Ishikawa (cell line): ENCODE measurements around the gene TMEM11.

ENCODE experiments used
- CEBPB ChIP-seq: IDR thresholded peaks from 2 replicates; pipeline ENCODE4 v1.6.1; 2012
- CREB1 ChIP-seq: IDR thresholded peaks from 2 replicates; pipeline ENCODE4 v1.6.1; 2012; ENCODE audit warnings: low read depth
- EGR1 ChIP-seq: IDR thresholded peaks from 2 replicates; pipeline ENCODE4 v1.6.1; 2012
- EP300 ChIP-seq: IDR thresholded peaks from 2 replicates; pipeline ENCODE4 v1.6.1; 2012; ENCODE audit warnings: borderline replicate concordance
- FOXM1 ChIP-seq: IDR thresholded peaks from 2 replicates; pipeline ENCODE4 v1.6.1; 2012; ENCODE audit warnings: low read depth, borderline replicate concordance
- NFIC ChIP-seq: IDR thresholded peaks from 2 replicates; pipeline ENCODE4 v1.6.1; 2012
- RAD21 ChIP-seq: IDR thresholded peaks from 2 replicates; pipeline ENCODE4 v1.6.1; 2012; ENCODE audit warnings: low read depth
- TAF1 ChIP-seq: IDR thresholded peaks from 2 replicates; pipeline ENCODE4 v1.6.1; 2012; ENCODE audit warnings: low read depth, mild to moderate bottlenecking
- TCF12 ChIP-seq: IDR thresholded peaks from 2 replicates; pipeline ENCODE4 v1.6.1; 2012; ENCODE audit warnings: low read depth
- TEAD4 ChIP-seq: IDR thresholded peaks from 2 replicates; pipeline ENCODE4 v1.6.1; 2012
- YY1 ChIP-seq: IDR thresholded peaks from 2 replicates; pipeline ENCODE4 v1.6.1; 2012; ENCODE audit warnings: low read depth
- ZBTB7A ChIP-seq: IDR thresholded peaks from 2 replicates; pipeline ENCODE4 v1.6.1; 2012; ENCODE audit warnings: low read depth
- TF ChIP-seq, protein P1 (sequence below): IDR thresholded peaks from 2 replicates; pipeline ENCODE4 v1.6.1; 2012
- TF ChIP-seq, protein P2 (sequence below): IDR thresholded peaks from 2 replicates; pipeline ENCODE4 v1.6.1; 2012
- TF ChIP-seq, protein P3 (sequence below): IDR thresholded peaks from 2 replicates; pipeline ENCODE4 v1.6.1; 2012; ENCODE audit warnings: low read depth, mild to moderate bottlenecking

The TMEM11 gene

DNA sequence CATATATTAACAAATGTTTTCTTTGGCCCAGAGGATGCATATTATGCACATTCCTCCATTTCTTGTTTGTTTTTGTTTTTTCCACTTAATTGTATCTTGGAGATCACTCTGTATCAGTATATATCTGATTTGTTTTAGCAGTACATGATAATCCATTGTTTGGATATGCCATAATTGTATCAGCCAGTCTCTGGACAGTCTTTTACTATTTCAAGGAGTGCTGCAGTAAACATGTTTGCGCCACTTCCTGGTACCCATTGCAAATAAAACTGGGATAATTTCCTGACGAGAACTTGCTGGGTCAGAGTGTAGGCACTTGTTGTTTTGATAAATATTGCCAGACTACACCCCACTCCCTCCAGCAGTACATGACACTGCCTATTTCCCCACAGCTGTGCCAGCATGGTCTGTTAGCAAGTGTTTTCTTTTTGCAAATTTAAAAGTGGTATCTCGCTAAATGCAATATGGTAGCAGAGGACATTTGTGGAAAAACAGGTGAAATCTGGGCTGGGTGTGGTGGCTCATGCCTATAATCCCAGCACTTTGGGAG, 4.9 kb upstream of the TMEM11 start:
- TF ChIP-seq, protein P1, sequence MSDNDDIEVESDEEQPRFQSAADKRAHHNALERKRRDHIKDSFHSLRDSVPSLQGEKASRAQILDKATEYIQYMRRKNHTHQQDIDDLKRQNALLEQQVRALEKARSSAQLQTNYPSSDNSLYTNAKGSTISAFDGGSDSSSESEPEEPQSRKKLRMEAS, result no peak
- TF ChIP-seq ZBTB7A, result no peak
- TF ChIP-seq, protein P2, sequence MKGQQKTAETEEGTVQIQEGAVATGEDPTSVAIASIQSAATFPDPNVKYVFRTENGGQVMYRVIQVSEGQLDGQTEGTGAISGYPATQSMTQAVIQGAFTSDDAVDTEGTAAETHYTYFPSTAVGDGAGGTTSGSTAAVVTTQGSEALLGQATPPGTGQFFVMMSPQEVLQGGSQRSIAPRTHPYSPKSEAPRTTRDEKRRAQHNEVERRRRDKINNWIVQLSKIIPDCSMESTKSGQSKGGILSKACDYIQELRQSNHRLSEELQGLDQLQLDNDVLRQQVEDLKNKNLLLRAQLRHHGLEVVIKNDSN, result no peak
- TF ChIP-seq TAF1, result no peak
- TF ChIP-seq CREB1, result no peak
- no peak for TF ChIP-seq TCF12
- no peak for TF ChIP-seq CEBPB
- TF ChIP-seq, protein P3, sequence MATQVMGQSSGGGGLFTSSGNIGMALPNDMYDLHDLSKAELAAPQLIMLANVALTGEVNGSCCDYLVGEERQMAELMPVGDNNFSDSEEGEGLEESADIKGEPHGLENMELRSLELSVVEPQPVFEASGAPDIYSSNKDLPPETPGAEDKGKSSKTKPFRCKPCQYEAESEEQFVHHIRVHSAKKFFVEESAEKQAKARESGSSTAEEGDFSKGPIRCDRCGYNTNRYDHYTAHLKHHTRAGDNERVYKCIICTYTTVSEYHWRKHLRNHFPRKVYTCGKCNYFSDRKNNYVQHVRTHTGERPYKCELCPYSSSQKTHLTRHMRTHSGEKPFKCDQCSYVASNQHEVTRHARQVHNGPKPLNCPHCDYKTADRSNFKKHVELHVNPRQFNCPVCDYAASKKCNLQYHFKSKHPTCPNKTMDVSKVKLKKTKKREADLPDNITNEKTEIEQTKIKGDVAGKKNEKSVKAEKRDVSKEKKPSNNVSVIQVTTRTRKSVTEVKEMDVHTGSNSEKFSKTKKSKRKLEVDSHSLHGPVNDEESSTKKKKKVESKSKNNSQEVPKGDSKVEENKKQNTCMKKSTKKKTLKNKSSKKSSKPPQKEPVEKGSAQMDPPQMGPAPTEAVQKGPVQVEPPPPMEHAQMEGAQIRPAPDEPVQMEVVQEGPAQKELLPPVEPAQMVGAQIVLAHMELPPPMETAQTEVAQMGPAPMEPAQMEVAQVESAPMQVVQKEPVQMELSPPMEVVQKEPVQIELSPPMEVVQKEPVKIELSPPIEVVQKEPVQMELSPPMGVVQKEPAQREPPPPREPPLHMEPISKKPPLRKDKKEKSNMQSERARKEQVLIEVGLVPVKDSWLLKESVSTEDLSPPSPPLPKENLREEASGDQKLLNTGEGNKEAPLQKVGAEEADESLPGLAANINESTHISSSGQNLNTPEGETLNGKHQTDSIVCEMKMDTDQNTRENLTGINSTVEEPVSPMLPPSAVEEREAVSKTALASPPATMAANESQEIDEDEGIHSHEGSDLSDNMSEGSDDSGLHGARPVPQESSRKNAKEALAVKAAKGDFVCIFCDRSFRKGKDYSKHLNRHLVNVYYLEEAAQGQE, result no peak
- TF ChIP-seq NFIC, result no peak
- no peak for TF ChIP-seq EGR1
- TF ChIP-seq EP300, result no peak
- no peak for TF ChIP-seq FOXM1
- TF ChIP-seq RAD21, result no peak
- TF ChIP-seq TEAD4, result no peak
- TF ChIP-seq YY1, result no peak

DNA sequence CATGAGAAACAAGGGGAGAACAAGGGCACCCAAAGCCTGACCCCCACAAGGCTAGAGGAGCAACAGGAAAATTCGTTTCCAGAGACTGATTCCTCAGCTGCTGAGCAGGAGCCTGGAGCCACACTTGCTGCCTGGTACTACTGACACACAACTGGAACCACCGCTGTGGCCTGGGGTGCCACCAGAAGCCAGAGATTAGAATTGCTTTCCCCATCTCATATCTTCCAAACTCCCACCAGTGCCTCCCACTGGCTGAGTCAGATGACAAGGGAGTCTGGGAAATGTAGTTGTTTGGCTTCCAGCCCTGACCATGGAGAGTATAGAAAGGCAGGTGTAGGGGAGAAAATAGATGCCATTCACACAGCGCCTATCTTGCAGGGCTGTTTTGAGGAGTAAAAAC, 4.1 kb upstream of the TMEM11 start:
- TF ChIP-seq, protein P2, result peak; percentile 18; the same call in 1 of the 2 replicates
- TF ChIP-seq, protein P1, result no peak

- TF ChIP-seq EP300, result no peak
- TF ChIP-seq TCF12, result no peak
- TF ChIP-seq RAD21, result no peak
- TF ChIP-seq ZBTB7A, result no peak
- no peak for TF ChIP-seq CREB1
- TF ChIP-seq TAF1, result no peak
- TF ChIP-seq FOXM1, result no peak
- no peak for TF ChIP-seq CEBPB
- TF ChIP-seq YY1, result no peak
- no peak for TF ChIP-seq TEAD4
- TF ChIP-seq, protein P2, result no peak
- no peak for TF ChIP-seq EGR1
- TF ChIP-seq, protein P1, result no peak
- TF ChIP-seq NFIC, result no peak
Observed at GRCh38 chr17:21217346-21217745, 3.4 kb upstream of the TMEM11 start.

- no peak for TF ChIP-seq YY1
- no peak for TF ChIP-seq CEBPB
- TF ChIP-seq RAD21, result no peak
- TF ChIP-seq FOXM1, result no peak
- TF ChIP-seq, protein P1, result no peak
- no peak for TF ChIP-seq EGR1
- no peak for TF ChIP-seq EP300
- no peak for TF ChIP-seq CREB1
- no peak for TF ChIP-seq TAF1
- TF ChIP-seq, protein P2, result no peak
- no peak for TF ChIP-seq TEAD4
- TF ChIP-seq, protein P3, result no peak
- TF ChIP-seq TCF12, result no peak
- TF ChIP-seq ZBTB7A, result no peak
- no peak for TF ChIP-seq NFIC
Observed at GRCh38 chr17:21215935-21216334, 2.0 kb upstream of the TMEM11 start.

- TF ChIP-seq NFIC (no peak), ZBTB7A (no peak), RAD21 (no peak)
Observed at GRCh38 chr17:21214777-21215541, 998 bp upstream of the TMEM11 start.
